Loucy (cell line): Measurements from ENCODE around the gene CHST12.

ENCODE experiments used
- CTCF ChIP-seq: fragments of 200-600 bp; sonication (generic); conservative IDR thresholded peaks from 2 replicates; pipeline ENCODE4 v1.5.1; 2014; ENCODE audit warnings: mild to moderate bottlenecking, antibody characterized with exemption, low read length
- EZH2phosphoT487 ChIP-seq: fragments of 200-600 bp; IDR thresholded peaks from 2 replicates; pipeline ENCODE4 v1.6.1; 2018; ENCODE audit warnings: antibody characterized with exemption, mild to moderate bottlenecking, moderate library complexity, borderline replicate concordance

- TF ChIP-seq CTCF = no peak
- no peak for TF ChIP-seq EZH2phosphoT487
Observed at GRCh38 chr7:2480070-2480408, 76.6 kb downstream of the CHST12 start.
